Measurements from ENCODE around the gene CANT1. TPM values are rescaled to one million over a fixed set of nuclear protein-coding genes. Genes with fewer than 3 reads are reported as not detected.

Gene CANT1
- total and polyA plus RNA-seq, 9 of the 15 experiments (the other 6 are each of a cell fraction or from before 2014, with no cell fraction given) = 2.7 to 66.4 (median 22.5) TPM

DNA sequence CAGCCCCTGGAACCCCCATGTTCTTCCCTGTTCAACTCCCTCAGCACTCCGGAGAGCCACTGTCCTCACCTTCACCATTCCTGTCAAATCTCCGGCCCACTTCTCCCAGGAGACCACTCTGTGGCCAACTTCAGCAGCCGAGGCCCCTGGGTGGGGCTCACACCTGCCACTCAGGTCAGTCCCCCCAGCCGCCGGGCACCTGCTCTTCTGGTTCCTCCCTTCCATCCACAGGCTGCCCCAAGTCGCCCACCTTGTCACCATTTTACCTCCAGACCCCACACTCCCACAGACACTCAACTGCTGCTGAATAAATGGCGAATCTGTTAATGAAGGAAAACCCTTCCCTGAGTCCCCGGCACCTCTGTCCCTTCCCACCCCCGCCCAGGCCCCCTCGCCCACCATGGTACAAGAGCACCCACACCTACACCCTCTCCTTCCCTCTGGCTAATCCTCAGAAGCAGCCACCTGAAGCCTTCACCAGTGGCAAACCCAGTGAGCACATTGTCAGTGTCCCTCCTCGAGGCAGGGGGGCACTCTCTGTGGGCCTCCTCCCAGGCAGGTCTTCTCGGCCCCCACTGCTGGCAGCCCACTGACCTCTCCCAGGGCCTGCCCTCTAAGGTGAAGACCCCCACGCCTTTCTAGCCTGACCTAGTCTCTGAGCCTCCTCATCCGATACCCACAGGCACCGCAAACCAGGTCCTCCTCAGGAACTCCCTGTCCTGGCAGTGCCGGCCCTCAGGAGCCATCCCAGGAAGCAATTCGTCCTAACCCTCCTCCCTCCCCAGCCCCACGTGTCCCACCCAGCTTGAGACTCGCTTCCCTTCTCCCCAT is 8.2 kb downstream of the CANT1 start:
- Histone ChIP-seq H3K36me3 (ENCODE audit: control insufficient read depth, insufficient read depth, low read length) (peaks cover 48% of the 10 kb centered on the region; the same call in 2 of the 3 replicates), H3K4me3 (no peak overlapping the region), H3K27me3 (ENCODE audit: control insufficient read depth in 2 of 2, insufficient read depth in 2 of 2, low read length in 2 of 2) (no peaks in the 10 kb centered on the region), H3K79me2 (ENCODE audit: control insufficient read depth, insufficient read depth, low read length) (peaks cover 43% of the 10 kb centered on the region), H3K9ac (ENCODE audit: insufficient read depth in 1 of 2, low read depth in 2 of 2, low read length in 2 of 2) (peak overlapping the region in 1 of 2 experiments; percentile 4; a peak in 2 of 4 replicates), H3K4me1 (replicated peaks in 1 of 2; ENCODE audit: control insufficient read depth in 2 of 2, insufficient read depth in 2 of 2, low read length in 2 of 2) (peaks cover 0 to 5% of the 10 kb centered on the region in 2 experiments; a peak in 3 of 5 replicates), H2AFZ (ENCODE audit: low read depth, low read length) (no peak overlapping the region), H4K20me1 (replicated peaks; ENCODE audit: control insufficient read depth, insufficient read depth, low read length) (peaks cover 22% of the 10 kb centered on the region), H3K9me1 (ENCODE audit: control insufficient read depth, insufficient read depth, low read length) (peaks cover 8% of the 10 kb centered on the region), H3K4me2 (ENCODE audit: insufficient read depth, low read length) (no peak overlapping the region), H3K27ac (ENCODE audit: extremely low read depth, low read depth, low read length) (no peak overlapping the region), H3K9me3 (replicated peaks; ENCODE audit: control insufficient read depth, insufficient read depth, low read depth, low read length) (no peaks in the 10 kb centered on the region)
- FAIRE-seq (no peak), ATAC-seq (no peak), DNase-seq (ENCODE audit: extremely low read depth in 1 of 4, low spot score in 3 of 4) (no peak)
- TF ChIP-seq ZNF134 (CRISPR knock-in tag; conservative IDR thresholded peaks at IDR 0.05) (no peak), POU5F1 (IDR thresholded peaks at IDR 0.05; ENCODE audit: borderline replicate concordance, low read depth, low read length, partially characterized antibody) (no peak), RBFOX2 (IDR thresholded peaks at IDR 0.05; ENCODE audit: low read depth, low read length) (peak; percentile 4; the same call in 1 of the 2 replicates), SP1 (CRISPR knock-in tag; IDR thresholded peaks at IDR 0.05) (no peak)
- in situ Hi-C loops (cut with MboI) = no loop called here
- no TSS peak for BruUV-seq (replicated peaks)
- intact Hi-C loops (cut with micrococcal nuclease) = no loop called here
- ChIA-PET POLR2A (interaction anchor here (0.7 to 1.4 kb wide), 2 partner anchors 10 to 73 kb away, joined by 3 to 4 read pairs; partner anchors contain the start of gene ENGASE), CTCF (ENCODE audit: low intra/inter-chr PET ratio) (no interaction called here)
- 87% methylated on average over 12 of the region's 19 CpGs for whole genome bisulfite sequencing (ENCODE audit: insufficient coverage, low coverage, missing lambda C conversion rate)
